CD4-positive, alpha-beta T cell (primary cell): ENCODE results near the gene MYBPC3. TPM values are rescaled to one million over a fixed set of nuclear protein-coding genes. Genes with fewer than 3 reads are reported as not detected.

Experiments
- ATAC-seq: fragments of 200-7000 bp; cut with Tn5 transposase; one replicate; pipeline ENCODE4 v1.10.0; 2022; ENCODE audit warnings: mild to moderate bottlenecking; ENCODE audit not compliant: poor library complexity
- CTCF ChIA-PET: fragments of 350-600 bp; sonication (Branson Sonifier 250); formaldehyde crosslinking; loops from one replicate; lab custom pipeline; 2021; ENCODE audit warnings: antibody characterized with exemption, inconsistent platforms; lab: Charles Lee
- POLR2A ChIA-PET: fragments of 350-600 bp; sonication (Branson Sonifier 250); formaldehyde crosslinking; loops from one replicate; lab custom pipeline; 2021; ENCODE audit warnings: antibody characterized with exemption, inconsistent platforms; lab: Charles Lee
- DNase-seq, 14 experiments: peaks; one replicate each; pipeline ENCODE4 v3.0.0-alpha.2; 2013 to 2020; ENCODE audit warnings: mixed read lengths in 2 of 14
- H3K27ac ChIP-seq, 2 donors: one replicate each; pipeline versions ENCODE4 v1.5.1 to v1.7.0; 2013; ENCODE audit warnings: low read length in 2 of 2, low read depth in 1 of 2, mild to moderate bottlenecking in 1 of 2
- H3K27me3 ChIP-seq, 2 experiments: 1 replicate in 1 of 2; 2 replicates in 1 of 2; pipeline versions ENCODE4 v1.6.1 to v1.7.0; 2013; ENCODE audit warnings: low read length in 2 of 2, control low read depth in 1 of 2, mild to moderate bottlenecking in 1 of 2, moderate library complexity in 1 of 2; ENCODE audit not compliant: insufficient read depth in 2 of 2, control insufficient read depth in 1 of 2
- H3K36me3 ChIP-seq: one replicate; pipeline ENCODE4 v1.6.1; 2013; ENCODE audit warnings: low read length, control low read depth; ENCODE audit not compliant: insufficient read depth
- H3K4me1 ChIP-seq: one replicate; pipeline ENCODE4 v1.6.1; 2013; ENCODE audit warnings: low read length, control low read depth; ENCODE audit not compliant: insufficient read depth
- H3K4me3 ChIP-seq: one replicate; pipeline ENCODE4 v1.5.1; 2013; ENCODE audit warnings: mild to moderate bottlenecking, low read length, moderate library complexity
- H3K9me3 ChIP-seq, 2 experiments: 1 replicate in 1 of 2; 2 replicates in 1 of 2; pipeline versions ENCODE4 v1.6.1 to v1.7.0; 2013; ENCODE audit warnings: low read length in 2 of 2, mild to moderate bottlenecking in 2 of 2, control low read depth in 1 of 2, moderate library complexity in 1 of 2; ENCODE audit not compliant: control insufficient read depth in 1 of 2, insufficient read depth in 1 of 2
- H3K27ac Mint-ChIP-seq: one replicate; pipeline ENCODE4 v1.8.0; 2020; ENCODE audit warnings: mixed read lengths
- H3K27me3 Mint-ChIP-seq: one replicate; pipeline ENCODE4 v1.8.0; 2021; ENCODE audit warnings: mixed read lengths
- H3K36me3 Mint-ChIP-seq: one replicate; pipeline ENCODE4 v1.8.0; 2021; ENCODE audit warnings: low read depth, mixed read lengths
- H3K4me1 Mint-ChIP-seq: one replicate; pipeline ENCODE4 v1.8.0; 2021; ENCODE audit warnings: low read depth, mixed read lengths
- H3K4me3 Mint-ChIP-seq: one replicate; pipeline ENCODE4 v1.8.0; 2020; ENCODE audit warnings: mild to moderate bottlenecking, mixed read lengths
- H3K9me3 Mint-ChIP-seq: one replicate; pipeline ENCODE4 v1.8.0; 2020; ENCODE audit warnings: mixed read lengths
- CTCF ChIP-seq: fragments of 200-600 bp; IDR thresholded peaks from one replicate; pipeline ENCODE4 v1.8.0; 2022; ENCODE audit warnings: antibody characterized with exemption, mild to moderate bottlenecking
- intact Hi-C, 2 experiments: fragments of 100-400 bp; cut with DNase I in 1 of 2; cut with micrococcal nuclease in 1 of 2; formaldehyde crosslinking; loops; one replicate each; pipeline versions ENCODE4 v1.15.1 to v1.9.0; 2023 to 2025; cut with DNase I, micrococcal nuclease
- total RNA-seq, 174 experiments: library from RNA in 2 of 174; stranded (reverse) in 2 of 174; gene quantifications; one replicate each; pipeline ENCODE4 v1.2.3 and lab custom pipeline; 2021 to 2026

The MYBPC3 gene
- total RNA-seq, 2 experiments from 2014 or later: not detected

DNA sequence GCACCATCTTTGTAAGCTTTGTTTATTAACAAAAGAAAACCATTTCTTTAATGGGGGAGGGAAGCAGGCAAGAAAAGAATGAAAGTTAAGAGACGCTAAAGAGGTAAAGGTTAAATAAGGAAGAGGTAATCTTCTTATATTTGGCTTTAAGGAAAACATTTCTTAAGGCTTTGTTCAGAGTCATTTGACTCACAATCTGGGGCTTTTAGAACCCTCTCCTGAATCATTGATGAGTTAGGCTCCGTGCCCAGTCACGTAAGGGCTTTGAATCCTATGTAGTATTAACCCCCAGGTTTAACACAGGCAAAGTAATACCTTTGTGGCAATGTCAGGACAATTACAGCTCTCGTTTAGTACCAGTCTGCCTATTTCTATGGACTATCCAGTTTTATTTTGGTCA is 56.5 kb downstream of the MYBPC3 start:
- peaks cover 76% of the 10 kb centered on the region for H3K36me3 ChIP-seq
- intact Hi-C loops: no loop called here
- H3K27ac Mint-ChIP-seq: peak overlapping the region; percentile 15
- ChIA-PET CTCF (no interaction called here), POLR2A (interaction anchor here (1.0 to 1.4 kb wide), 2 partner anchors 25 to 48 kb away, joined by 3 read pairs; partner anchors contain the start of gene ACP2)
- no peak for TF ChIP-seq CTCF
- no peaks in the 10 kb centered on the region for H3K27me3 Mint-ChIP-seq
- no peaks in the 10 kb centered on the region for H3K27me3 ChIP-seq
- H3K9me3 ChIP-seq: no peaks in the 10 kb centered on the region
- H3K4me3 Mint-ChIP-seq: no peak overlapping the region
- H3K4me3 ChIP-seq: no peak overlapping the region
- H3K36me3 Mint-ChIP-seq: peaks cover 95% of the 10 kb centered on the region
- H3K4me1 ChIP-seq: no peaks in the 10 kb centered on the region
- ATAC-seq (no peak), DNase-seq (no peak)
- H3K27ac ChIP-seq: no peak overlapping the region
- peaks cover 5% of the 10 kb centered on the region for H3K4me1 Mint-ChIP-seq
- no peaks in the 10 kb centered on the region for H3K9me3 Mint-ChIP-seq

- Histone ChIP-seq H3K4me1 (no peaks in the 10 kb centered on the region), H3K27me3 (no peaks in the 10 kb centered on the region), H3K4me3 (no peak overlapping the region), H3K36me3 (peaks cover 80% of the 10 kb centered on the region), H3K9me3 (no peaks in the 10 kb centered on the region), H3K27ac (no peak overlapping the region)
- Mint-ChIP-seq H3K4me3 (no peak overlapping the region), H3K27me3 (no peaks in the 10 kb centered on the region), H3K36me3 (peaks cover 95% of the 10 kb centered on the region), H3K9me3 (no peaks in the 10 kb centered on the region), H3K27ac (no peak overlapping the region), H3K4me1 (peaks cover 5% of the 10 kb centered on the region)
- ChIA-PET CTCF (no interaction called here), POLR2A (interaction anchor here (1.4 kb wide), 1 partner anchor 47 kb away, joined by 3 read pairs; the partner anchor contains the start of gene ACP2)
- no peak for TF ChIP-seq CTCF
- intact Hi-C loops: no loop called here
- ATAC-seq (no peak), DNase-seq (no peak)
Measured at GRCh38 chr11:47295385-47295784, 57.1 kb downstream of the MYBPC3 start.

DNA sequence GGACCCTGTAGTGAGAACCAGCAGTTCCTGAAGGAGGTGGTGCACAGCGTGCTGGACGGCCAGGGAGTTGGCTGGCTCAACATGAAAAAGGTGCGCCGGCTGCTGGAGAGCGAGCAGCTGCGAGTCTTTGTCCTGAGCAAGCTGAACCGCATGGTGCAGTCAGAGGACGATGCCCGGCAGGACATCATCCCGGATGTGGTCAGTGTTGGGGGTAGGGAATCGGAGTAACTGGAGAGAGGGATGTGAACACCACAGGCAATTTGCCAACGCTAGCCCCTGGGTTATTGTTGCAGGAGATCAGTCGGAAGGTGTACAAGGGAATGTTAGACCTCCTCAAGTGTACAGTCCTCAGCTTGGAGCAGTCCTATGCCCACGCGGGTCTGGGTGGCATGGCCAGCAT is 62.6 kb downstream of the MYBPC3 start:
- peaks cover 84% of the 10 kb centered on the region for H3K36me3 ChIP-seq
- Mint-ChIP-seq H3K4me1 (no peaks in the 10 kb centered on the region), H3K27me3 (no peaks in the 10 kb centered on the region), H3K27ac (no peak overlapping the region), H3K9me3 (no peaks in the 10 kb centered on the region), H3K36me3 (peaks cover 96% of the 10 kb centered on the region), H3K4me3 (no peak overlapping the region)
- H3K4me3 ChIP-seq: no peak overlapping the region
- H3K4me1 ChIP-seq: no peaks in the 10 kb centered on the region
- ChIA-PET POLR2A (no interaction called here), CTCF (no interaction called here)
- DNase-seq (no peak), ATAC-seq (no peak)
- no peak overlapping the region for H3K27ac ChIP-seq
- H3K9me3 ChIP-seq: no peaks in the 10 kb centered on the region
- intact Hi-C loops: no loop called here
- H3K27me3 ChIP-seq: no peaks in the 10 kb centered on the region
- TF ChIP-seq CTCF: no peak
